Peyer's patch (tissue), 4 donors: Measurements from ENCODE around the gene UBASH3B. TPM values are rescaled to one million over a fixed set of nuclear protein-coding genes. Genes with fewer than 3 reads are reported as not detected.
A peak's percentile ranks its signal among the peaks of the same experiment; 100 is the strongest.

ENCODE experiments used
- DNase-seq, 3 donors: peaks; one replicate each; pipeline ENCODE4 v3.0.0-alpha.2; 2017 to 2019
- H3K27ac ChIP-seq, 4 donors: fragments of 200-600 bp; sonication (generic); one replicate each; pipeline ENCODE4 v1.5.1; 2016 to 2019
- H3K27me3 ChIP-seq, 2 donors: fragments of 200-600 bp; sonication (generic); one replicate each; pipeline ENCODE4 v1.5.1; 2019
- H3K36me3 ChIP-seq, 3 donors: fragments of 200-600 bp; sonication (generic); one replicate each; pipeline ENCODE4 v1.5.1; 2016 to 2019
- H3K4me1 ChIP-seq, 4 donors: fragments of 200-600 bp; sonication (generic); one replicate each; pipeline ENCODE4 v1.5.1; 2016 to 2019
- H3K4me3 ChIP-seq, 4 donors: fragments of 200-600 bp; sonication (generic); 1 replicate in 3 of 4; 2 replicates in 1 of 4; pipeline ENCODE4 v1.5.1; 2016 to 2019; ENCODE audit warnings: mild to moderate bottlenecking in 1 of 4
- H3K9me3 ChIP-seq, 4 donors: fragments of 200-600 bp; sonication (generic); one replicate each; pipeline ENCODE4 v1.5.1; 2016 to 2019; ENCODE audit warnings: mild to moderate bottlenecking in 1 of 4
- POLR2A ChIP-seq, 2 donors: fragments of 450-650 bp; IDR thresholded peaks; one replicate each; pipeline ENCODE4 v1.5.1; 2017; ENCODE audit warnings: antibody characterized with exemption in 2 of 2, mild to moderate bottlenecking in 2 of 2, moderate library complexity in 2 of 2
- total RNA-seq, 4 donors: library from RNA; depleted of rRNA; stranded (reverse); fragments of >200 nt; gene quantifications; one replicate each; pipeline ENCODE4 v1.1.0, GENCODE V29; 2016
- TF ChIP-seq, protein P1 (sequence below), 6 experiments: fragments of 450-650 bp in 4 of 6; fragments of 200-600 bp in 2 of 6; sonication (generic) in 1 of 6; IDR thresholded peaks; one replicate each; pipeline ENCODE4 v1.5.1; 2017 to 2019; ENCODE audit warnings: antibody characterized with exemption in 6 of 6, mild to moderate bottlenecking in 3 of 6, moderate library complexity in 1 of 6

The UBASH3B gene
- total RNA-seq, 4 donors from 2014 or later, result 2.3 to 14.9 (median 5.2) TPM

DNA sequence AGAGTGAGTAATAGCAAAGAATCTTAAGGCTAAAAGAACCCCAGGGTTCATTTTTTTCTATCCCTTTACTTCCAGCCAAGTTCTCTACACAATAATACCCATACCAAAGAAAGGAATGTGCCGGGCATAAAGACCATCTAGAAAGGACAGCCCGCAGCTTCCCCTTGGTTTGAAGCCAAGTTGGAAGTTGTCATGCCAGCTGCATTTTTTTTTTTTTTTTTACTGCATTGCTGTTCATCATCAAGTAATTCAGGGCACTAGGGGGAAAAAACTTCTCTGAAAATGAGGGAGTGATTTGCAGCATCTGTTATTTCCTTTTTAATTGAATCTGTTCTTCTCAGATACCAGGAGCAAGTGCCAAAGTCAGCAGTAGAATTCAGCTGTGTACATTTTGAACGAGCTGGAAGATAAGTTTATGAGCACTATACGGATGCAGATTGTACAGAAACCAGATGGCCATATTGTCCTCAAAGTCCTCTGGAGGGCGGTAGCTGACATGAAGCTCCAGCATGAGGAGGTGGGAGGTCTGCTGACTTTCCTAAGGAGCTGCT, 56.4 kb downstream of the UBASH3B start:
- no peak overlapping the region for H3K4me3 ChIP-seq
- no peak for TF ChIP-seq POLR2A (IDR thresholded peaks at IDR 0.05)
- TF ChIP-seq, protein P1, sequence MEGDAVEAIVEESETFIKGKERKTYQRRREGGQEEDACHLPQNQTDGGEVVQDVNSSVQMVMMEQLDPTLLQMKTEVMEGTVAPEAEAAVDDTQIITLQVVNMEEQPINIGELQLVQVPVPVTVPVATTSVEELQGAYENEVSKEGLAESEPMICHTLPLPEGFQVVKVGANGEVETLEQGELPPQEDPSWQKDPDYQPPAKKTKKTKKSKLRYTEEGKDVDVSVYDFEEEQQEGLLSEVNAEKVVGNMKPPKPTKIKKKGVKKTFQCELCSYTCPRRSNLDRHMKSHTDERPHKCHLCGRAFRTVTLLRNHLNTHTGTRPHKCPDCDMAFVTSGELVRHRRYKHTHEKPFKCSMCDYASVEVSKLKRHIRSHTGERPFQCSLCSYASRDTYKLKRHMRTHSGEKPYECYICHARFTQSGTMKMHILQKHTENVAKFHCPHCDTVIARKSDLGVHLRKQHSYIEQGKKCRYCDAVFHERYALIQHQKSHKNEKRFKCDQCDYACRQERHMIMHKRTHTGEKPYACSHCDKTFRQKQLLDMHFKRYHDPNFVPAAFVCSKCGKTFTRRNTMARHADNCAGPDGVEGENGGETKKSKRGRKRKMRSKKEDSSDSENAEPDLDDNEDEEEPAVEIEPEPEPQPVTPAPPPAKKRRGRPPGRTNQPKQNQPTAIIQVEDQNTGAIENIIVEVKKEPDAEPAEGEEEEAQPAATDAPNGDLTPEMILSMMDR (IDR thresholded peaks at IDR 0.05), result no peak
- H3K27ac ChIP-seq, result no peak overlapping the region
- no peaks in the 10 kb centered on the region for H3K36me3 ChIP-seq
- DNase-seq, result peak in 1 of 3 donors; percentile 41
- H3K27me3 ChIP-seq, result no peaks in the 10 kb centered on the region
- peaks cover 0 to 6% (median 1%) of the 10 kb centered on the region in 4 donors for H3K4me1 ChIP-seq
- H3K9me3 ChIP-seq, result no peaks in the 10 kb centered on the region

DNA sequence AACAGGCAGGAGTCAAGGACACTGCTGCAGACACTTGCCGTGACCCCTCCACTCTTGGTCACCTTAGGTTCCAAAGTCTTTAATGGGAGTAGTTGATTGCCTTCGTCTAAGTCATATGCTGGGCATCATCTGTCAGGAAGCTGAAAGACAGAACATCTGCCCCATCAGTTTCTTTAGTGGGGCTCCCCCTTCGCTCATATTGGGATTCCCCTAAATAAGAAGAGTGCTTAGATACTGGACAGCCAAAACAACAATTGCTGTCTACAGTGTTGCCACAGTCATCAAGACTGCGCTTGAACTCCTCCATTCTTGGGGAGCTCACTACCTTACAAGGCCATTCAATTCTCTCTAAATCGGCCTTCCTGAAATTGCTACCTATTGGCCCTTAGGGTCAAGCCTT, 58.5 kb downstream of the UBASH3B start:
- H3K4me1 ChIP-seq, result peaks cover 0 to 12% (median 4%) of the 10 kb centered on the region in 4 donors
- TF ChIP-seq, protein P1 (IDR thresholded peaks at IDR 0.05), result no peak
- no peak for TF ChIP-seq POLR2A (IDR thresholded peaks at IDR 0.05)
- peak overlapping the region in 1 of 4 donors; percentile 25 for H3K27ac ChIP-seq
- H3K27me3 ChIP-seq, result no peaks in the 10 kb centered on the region
- no peaks in the 10 kb centered on the region for H3K36me3 ChIP-seq
- no peaks in the 10 kb centered on the region for H3K9me3 ChIP-seq
- no peak overlapping the region for H3K4me3 ChIP-seq
- DNase-seq, result no peak

DNA sequence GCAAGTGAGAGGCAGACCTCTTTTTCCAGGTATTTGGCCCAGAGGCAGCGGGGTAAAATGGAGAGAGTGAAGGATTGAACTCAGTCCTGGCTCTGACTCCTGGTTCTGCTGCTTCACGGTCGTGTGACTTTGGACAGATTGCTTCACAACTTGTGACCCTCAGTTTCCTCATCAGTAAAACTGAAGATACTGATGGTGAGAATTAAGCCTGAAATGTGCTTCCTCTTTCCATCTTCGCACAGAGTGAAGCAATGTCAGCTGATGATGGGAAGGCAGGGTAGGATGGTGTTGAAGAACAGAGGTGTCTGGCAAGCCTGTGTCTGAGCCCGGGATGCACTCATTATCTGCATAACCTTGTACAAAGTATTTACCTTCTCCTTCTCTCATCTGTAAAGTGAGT, 59.0 kb downstream of the UBASH3B start:
- Histone ChIP-seq H3K36me3 (no peaks in the 10 kb centered on the region), H3K4me1 (peaks cover 0 to 12% (median 4%) of the 10 kb centered on the region in 4 donors), H3K4me3 (no peak overlapping the region), H3K27me3 (no peaks in the 10 kb centered on the region), H3K9me3 (no peaks in the 10 kb centered on the region), H3K27ac (peak overlapping the region in 2 of 4 donors; percentile 17 to 25)
- TF ChIP-seq, protein P1 (IDR thresholded peaks at IDR 0.05), result no peak
- TF ChIP-seq POLR2A (IDR thresholded peaks at IDR 0.05), result no peak
- no peak for DNase-seq

DNA sequence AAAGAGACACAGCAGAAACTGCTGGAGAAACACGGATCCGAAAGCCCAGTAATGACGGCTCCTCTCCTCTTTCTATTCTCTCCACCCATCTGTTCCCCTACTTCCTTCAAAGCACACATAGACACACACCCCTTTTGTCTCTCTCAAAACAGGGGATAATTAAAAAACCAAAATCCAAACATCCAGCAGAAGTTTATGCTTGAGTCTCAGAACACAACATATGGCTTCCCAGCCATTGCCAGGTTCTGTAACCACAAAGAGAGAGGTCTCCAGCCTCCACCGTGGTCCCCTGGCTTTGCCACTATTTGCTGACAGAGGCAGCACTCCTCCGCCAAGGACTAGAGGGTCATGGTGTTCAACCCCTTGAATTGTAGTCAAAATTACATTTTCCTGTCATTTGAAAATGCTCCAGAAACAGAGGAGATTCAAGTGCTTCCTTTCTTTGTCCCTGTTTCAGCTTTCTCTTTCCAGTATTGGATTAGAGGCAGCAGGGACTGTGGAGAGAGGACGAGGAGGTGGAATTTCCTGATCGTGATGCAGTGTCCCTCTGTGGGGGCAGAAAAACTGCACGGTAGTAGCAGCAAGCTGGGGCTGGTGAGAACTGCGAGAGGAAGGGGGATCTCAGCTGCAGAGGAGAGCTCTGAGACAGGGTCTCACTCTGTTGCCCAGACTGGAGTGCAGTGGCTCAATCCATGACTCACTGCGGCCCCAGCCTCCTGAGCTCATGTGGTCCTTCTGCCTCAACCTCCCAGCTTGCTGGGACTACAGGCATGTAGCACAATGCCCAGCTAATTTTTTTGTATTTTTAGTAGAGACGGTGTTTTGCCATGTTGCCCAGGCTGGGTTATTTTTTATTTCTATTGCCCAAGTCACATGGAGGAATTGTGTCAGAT, 60.3 kb downstream of the UBASH3B start:
- Histone ChIP-seq H3K27ac (peak overlapping the region in 3 of 4 donors; percentile 62 to 68 (median 68)), H3K36me3 (no peaks in the 10 kb centered on the region), H3K4me3 (no peak overlapping the region), H3K4me1 (peaks cover 0 to 12% (median 4%) of the 10 kb centered on the region in 4 donors), H3K9me3 (no peaks in the 10 kb centered on the region), H3K27me3 (no peaks in the 10 kb centered on the region)
- TF ChIP-seq POLR2A (IDR thresholded peaks at IDR 0.05), result no peak
- TF ChIP-seq, protein P1 (IDR thresholded peaks at IDR 0.05), result no peak
- DNase-seq, result no peak

DNA sequence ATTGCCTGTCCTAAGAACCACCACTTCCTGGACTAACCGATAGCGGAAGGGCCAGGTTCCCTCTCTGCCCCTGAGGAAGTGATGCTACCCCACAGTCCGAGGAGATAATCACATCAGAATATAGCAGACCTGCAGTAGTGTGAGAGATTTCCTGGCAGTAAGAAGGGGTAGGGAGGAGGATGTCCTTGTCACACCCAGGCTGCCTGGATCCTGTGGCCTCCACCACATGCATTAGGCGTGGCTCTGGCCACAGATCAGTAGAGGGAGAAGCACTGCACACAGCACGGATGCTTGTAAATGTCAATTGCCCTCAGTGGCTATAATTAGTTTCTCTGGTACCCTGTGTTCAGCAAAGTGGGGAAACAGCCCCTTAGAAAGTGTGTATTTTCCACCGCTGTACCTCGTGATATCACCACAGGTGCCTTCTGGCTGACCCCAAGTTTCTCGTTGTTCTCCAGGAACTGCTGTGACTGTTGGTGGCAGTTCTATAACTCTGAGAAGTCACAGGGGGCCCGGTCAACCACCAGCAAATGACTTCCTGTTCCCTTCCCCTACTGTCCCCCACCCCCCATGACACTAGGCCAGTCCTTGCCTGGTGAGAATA, 61.8 kb downstream of the UBASH3B start:
- Histone ChIP-seq H3K4me1 (peaks cover 0 to 12% (median 4%) of the 10 kb centered on the region in 4 donors), H3K27ac (peak overlapping the region in 3 of 4 donors; percentile 62 to 68 (median 68)), H3K9me3 (no peaks in the 10 kb centered on the region), H3K4me3 (no peak overlapping the region), H3K36me3 (no peaks in the 10 kb centered on the region), H3K27me3 (no peaks in the 10 kb centered on the region)
- TF ChIP-seq POLR2A (IDR thresholded peaks at IDR 0.05), result no peak
- TF ChIP-seq, protein P1 (IDR thresholded peaks at IDR 0.05), result no peak
- peak in 2 of 3 donors; percentile 86 to 93 for DNase-seq
